HG03025 (cell line): ENCODE measurements around the gene JUNB.

Source experiments
- ATAC-seq: cut with Tn5 transposase; IDR thresholded peaks from one replicate; pipeline ENCODE4 v1.9.1; 2021; ENCODE audit warnings: mild to moderate bottlenecking, moderate library complexity; ENCODE audit not compliant: unreplicated experiment, low FRiP score

The JUNB gene

DNA sequence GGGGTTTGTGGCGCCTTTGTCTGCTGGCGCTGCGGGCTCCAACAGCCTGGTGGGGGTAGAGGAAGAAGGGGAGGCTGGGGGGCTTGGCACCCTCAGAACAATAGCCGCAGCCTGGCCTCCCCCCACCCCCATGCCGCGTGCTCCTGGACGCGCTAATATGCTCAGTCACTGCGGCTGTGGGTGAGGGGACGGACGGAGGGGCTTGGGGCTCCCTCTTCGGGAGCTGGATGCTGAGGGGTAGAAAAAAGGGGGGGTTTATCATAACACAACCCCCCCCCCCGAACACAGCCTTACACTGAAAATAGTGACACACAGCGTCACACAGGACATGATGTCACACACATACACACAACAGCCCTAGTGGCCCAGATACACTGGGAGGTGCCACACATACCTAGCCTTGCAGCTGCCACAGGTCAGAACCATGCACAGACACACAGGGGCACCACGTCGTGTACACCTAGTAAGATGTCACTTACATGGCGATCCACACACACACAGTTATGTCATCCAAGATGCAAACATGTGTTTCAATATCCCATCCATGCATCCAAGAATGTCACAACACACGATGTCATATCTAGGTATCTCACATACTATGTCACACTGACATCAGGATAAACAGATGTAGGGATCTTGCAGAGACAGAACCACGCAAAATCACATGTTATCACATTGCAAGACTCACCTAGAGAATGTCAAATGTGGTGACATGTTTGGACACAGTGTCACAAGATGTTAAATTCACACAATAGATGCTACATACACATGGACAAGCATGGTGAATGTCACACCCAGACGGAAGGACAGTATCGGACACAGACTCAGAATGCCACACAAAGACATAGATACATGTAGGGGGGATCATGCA lies 47.8 kb downstream of the JUNB start:
- ATAC-seq = no peak

DNA sequence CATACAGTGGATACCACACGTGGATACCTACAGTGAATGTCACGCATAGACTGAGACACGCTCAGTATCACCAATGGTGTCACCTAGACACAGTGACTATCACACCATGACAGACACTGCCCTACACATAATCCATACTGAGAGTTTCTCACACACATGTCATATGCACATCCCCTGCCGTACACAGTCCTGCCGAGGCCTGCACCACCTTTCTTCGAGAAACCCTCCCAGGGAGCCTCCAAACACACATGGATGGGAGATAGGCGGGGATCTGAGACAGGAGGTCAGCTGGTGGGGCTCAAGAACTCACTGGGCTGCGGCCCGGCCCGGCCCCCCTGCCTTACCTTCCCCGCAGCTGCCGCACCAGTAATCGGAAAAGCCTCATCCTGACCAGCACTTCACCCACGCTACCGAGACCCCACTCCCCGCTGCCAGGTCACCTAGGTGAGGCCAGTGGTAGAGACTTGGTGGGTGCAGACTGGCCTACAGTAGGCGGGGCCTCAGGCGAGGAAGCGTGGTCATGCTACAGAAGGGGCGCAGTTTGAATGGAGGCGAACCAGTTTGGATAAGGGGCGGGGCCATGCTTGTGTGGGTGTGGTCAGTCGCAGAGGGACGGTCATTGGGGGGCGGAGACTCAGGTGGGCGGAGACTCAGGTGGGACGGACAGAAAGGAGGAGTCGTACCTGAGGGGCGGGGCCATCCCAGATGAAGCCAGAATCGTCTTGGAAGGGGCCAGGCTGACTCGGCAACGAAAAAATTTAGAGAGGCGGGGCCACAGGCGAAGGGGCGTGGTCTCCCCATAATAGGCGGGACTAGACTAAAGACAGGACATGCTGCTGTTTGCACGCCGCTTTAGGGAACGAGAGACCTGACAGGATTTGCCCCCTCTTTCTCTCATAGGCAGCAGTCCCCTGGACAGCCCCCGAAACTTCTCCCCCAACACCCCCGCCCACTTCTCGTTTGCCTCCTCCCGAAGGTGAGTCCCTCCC lies 49.1 kb downstream of the JUNB start:
- no peak for ATAC-seq

- no peak for ATAC-seq
Observed at GRCh38 chr19:12841094-12841493, 49.8 kb downstream of the JUNB start.

- ATAC-seq = no peak
Observed at GRCh38 chr19:12842511-12842910, 51.2 kb downstream of the JUNB start.
